Smooth muscle cell (in vitro differentiated cells): ENCODE data around the gene DCAF11. TPM values are rescaled to one million over a fixed set of nuclear protein-coding genes. Genes with fewer than 3 reads are reported as not detected.

Experiments
- DNase-seq: peaks from one replicate; lab custom pipeline; 2025; ENCODE audit not compliant: unreplicated experiment; lab: John Stamatoyannopoulos, UW
- H2AFZ ChIP-seq: fragments of 200-600 bp; sonication (generic); 2 replicates; pipeline ENCODE4 v1.6.0; 2016; ENCODE audit warnings: antibody characterized with exemption, low read depth, mild to moderate bottlenecking
- H3F3A ChIP-seq: fragments of 200-600 bp; sonication (generic); 2 replicates; pipeline ENCODE4 v1.6.0; 2017; ENCODE audit warnings: antibody characterized with exemption, low read depth
- H3K27ac ChIP-seq: fragments of 200-600 bp; sonication (generic); 2 replicates; pipeline ENCODE4 v1.5.1; 2016; ENCODE audit warnings: low read depth, mild to moderate bottlenecking
- H3K27me3 ChIP-seq: fragments of 200-600 bp; sonication (generic); 2 replicates; pipeline ENCODE4 v1.6.1; 2016; ENCODE audit warnings: low read depth, mild to moderate bottlenecking
- H3K36me3 ChIP-seq: fragments of 200-600 bp; sonication (generic); 2 replicates; pipeline ENCODE4 v1.5.1; 2016; ENCODE audit warnings: low read depth
- H3K4me1 ChIP-seq: fragments of 200-600 bp; sonication (generic); 2 replicates; pipeline ENCODE4 v1.5.1; 2016; ENCODE audit warnings: low read depth
- H3K4me2 ChIP-seq: fragments of 200-600 bp; sonication (generic); 2 replicates; pipeline ENCODE4 v1.6.0; 2016; ENCODE audit warnings: mild to moderate bottlenecking
- H3K4me3 ChIP-seq: fragments of 200-600 bp; sonication (generic); 2 replicates; pipeline ENCODE4 v1.5.1; 2016; ENCODE audit warnings: mild to moderate bottlenecking
- H3K79me2 ChIP-seq: fragments of 200-600 bp; sonication (generic); 2 replicates; pipeline ENCODE4 v1.6.0; 2016; ENCODE audit warnings: low read depth, mild to moderate bottlenecking
- H3K9ac ChIP-seq: fragments of 200-600 bp; sonication (generic); 2 replicates; pipeline ENCODE4 v1.6.0; 2016; ENCODE audit warnings: low read depth
- H3K9me3 ChIP-seq: fragments of 200-600 bp; sonication (generic); replicated peaks from 2 replicates; pipeline ENCODE4 v1.5.1; 2016; ENCODE audit warnings: low read depth
- H4K20me1 ChIP-seq: fragments of 200-600 bp; sonication (generic); 2 replicates; pipeline ENCODE4 v1.6.0; 2016; ENCODE audit warnings: low read depth
- CTCF ChIP-seq: fragments of 200-600 bp; sonication (generic); IDR thresholded peaks from 2 replicates; pipeline ENCODE4 v1.5.1; 2017; ENCODE audit warnings: borderline replicate concordance, mild to moderate bottlenecking, antibody characterized with exemption; ENCODE audit not compliant: insufficient read depth, poor library complexity, severe bottlenecking
- WGBS: methylation state at CpG from one replicate; pipeline ENCODE4 v1.1.7; 2016; ENCODE audit warnings: low lambda C conversion rate; 5-methylcytosine and 5-hydroxymethylcytosine counted together
- polyA plus RNA-seq: library from polyadenylated mRNA; unstranded; fragments of >200 nt; fragmentation: Nextera tagmentation; extraction: Ambion mirVana; gene quantifications from 2 replicates; pipeline ENCODE4 v1.2.1, GENCODE V29; 2016
- total RNA-seq: library from RNA; depleted of rRNA; stranded (reverse); fragments of >200 nt; gene quantifications from 2 replicates; pipeline ENCODE4 v1.2.3, GENCODE V29; 2014

DCAF11 gene
- total and polyA plus RNA-seq, 2 experiments from 2014 or later: 39.3 to 43.6 TPM

DNA sequence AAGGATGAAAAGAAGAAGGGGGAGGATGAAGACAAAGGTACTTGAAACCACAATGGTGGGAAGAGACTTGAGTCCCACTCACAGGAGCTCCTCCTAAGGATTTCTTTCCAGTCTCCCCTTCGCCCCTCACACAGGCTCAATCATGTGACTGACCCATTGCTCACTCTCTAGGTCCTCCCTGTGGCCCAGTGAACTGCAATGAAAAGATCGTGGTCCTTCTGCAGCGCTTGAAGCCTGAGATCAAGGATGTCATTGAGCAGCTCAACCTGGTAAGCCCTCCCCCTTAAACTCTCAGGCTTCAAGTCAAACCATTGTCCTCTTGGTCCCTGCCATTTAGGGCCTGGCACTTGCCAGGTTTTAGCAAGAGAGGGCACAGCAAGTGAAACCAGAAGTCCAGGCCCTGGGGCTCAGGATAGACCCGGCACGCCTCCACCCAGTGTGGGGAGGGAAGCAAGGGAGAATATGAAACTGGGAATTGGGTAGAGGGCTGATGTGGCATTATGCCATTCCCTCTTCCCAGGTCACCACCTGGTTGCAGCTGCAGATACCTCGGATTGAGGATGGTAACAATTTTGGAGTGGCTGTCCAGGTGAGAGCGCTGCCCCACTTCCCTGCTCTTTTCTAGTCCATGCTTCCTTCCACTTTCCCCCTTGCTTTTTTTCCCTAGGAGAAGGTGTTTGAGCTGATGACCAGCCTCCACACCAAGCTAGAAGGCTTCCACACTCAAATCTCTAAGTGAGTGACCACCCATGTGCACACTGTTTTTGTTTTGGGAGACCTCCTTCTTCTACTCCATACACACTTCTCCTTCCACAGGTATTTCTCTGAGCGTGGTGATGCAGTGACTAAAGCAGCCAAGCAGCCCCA, 23.2 kb downstream of the DCAF11 start:
- TF ChIP-seq CTCF: no peak
- Histone ChIP-seq H3K36me3 (no peaks in the 10 kb centered on the region), H3K27ac (no peak overlapping the region), H3K4me3 (no peak overlapping the region), H3K27me3 (no peaks in the 10 kb centered on the region), H3K79me2 (peaks cover 19% of the 10 kb centered on the region), H4K20me1 (peaks cover 8% of the 10 kb centered on the region), H3K9ac (no peak overlapping the region), H2AFZ (no peak overlapping the region), H3K9me3 (no peaks in the 10 kb centered on the region), H3F3A (peaks cover 2% of the 10 kb centered on the region), H3K4me1 (peaks cover 18% of the 10 kb centered on the region), H3K4me2 (no peak overlapping the region)
- DNase-seq: no peak
- 98% methylated on average over 8 of the region's 8 CpGs for WGBS

- Histone ChIP-seq H3F3A (peaks cover 9% of the 10 kb centered on the region), H3K27me3 (no peaks in the 10 kb centered on the region)
- WGBS: 96% methylated on average over 13 of the region's 13 CpGs
Measured at GRCh38 chr14:24138396-24139271, 24.1 kb downstream of the DCAF11 start.

DNA sequence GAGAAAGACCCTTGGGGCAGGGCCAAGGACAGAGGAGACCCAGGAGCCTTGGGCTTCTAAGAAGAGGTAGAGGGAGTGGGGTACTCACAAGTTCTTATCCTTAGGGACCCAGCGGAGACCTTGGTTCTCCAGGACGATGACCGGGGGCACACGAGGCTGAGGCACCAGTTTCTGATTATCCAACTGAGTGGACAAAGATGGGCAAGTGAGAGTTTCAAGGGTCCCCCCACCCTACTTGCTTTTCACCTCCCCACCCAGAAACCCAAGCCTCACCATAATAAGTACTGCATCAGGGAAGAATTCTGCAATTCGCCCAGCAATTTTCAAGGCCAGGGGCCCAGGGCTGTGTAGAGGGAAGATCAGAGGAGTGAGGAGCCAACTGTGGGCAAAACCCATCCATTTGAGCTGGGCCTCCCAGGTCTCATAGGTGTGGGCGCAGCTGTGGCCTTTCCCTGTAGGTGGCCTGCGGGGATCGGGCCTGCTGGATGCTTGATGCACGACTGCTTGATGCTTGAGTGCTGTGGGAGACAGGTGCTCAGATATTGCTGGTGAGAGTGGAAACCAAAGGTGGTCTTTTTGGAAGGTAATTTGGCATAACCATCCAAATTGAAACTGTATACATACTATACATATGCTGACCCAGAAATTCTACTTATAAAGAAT, 24.8 kb downstream of the DCAF11 start:
- Histone ChIP-seq H3K4me3 (peak overlapping the region; percentile 66), H4K20me1 (peaks cover 8% of the 10 kb centered on the region), H3K4me1 (peaks cover 18% of the 10 kb centered on the region), H3K27me3 (no peaks in the 10 kb centered on the region), H3K36me3 (no peaks in the 10 kb centered on the region), H3K9me3 (no peaks in the 10 kb centered on the region), H3F3A (peaks cover 10% of the 10 kb centered on the region), H3K9ac (no peak overlapping the region), H3K79me2 (peaks cover 19% of the 10 kb centered on the region), H3K4me2 (peak overlapping the region; percentile 92), H3K27ac (no peak overlapping the region), H2AFZ (no peak overlapping the region)
- DNase-seq: no peak
- 95% methylated on average over 9 of the region's 9 CpGs for WGBS
- no peak for TF ChIP-seq CTCF

More at GRCh38 chr14:24138396-24139271, 24.1 kb downstream of the DCAF11 start:
- Histone ChIP-seq H3K9ac (no peak overlapping the region), H3K27ac (no peak overlapping the region), H3K4me3 (no peak overlapping the region), H3K36me3 (no peaks in the 10 kb centered on the region), H3K4me2 (no peak overlapping the region), H3K4me1 (peaks cover 18% of the 10 kb centered on the region), H4K20me1 (peaks cover 8% of the 10 kb centered on the region), H3K9me3 (no peaks in the 10 kb centered on the region), H2AFZ (no peak overlapping the region), H3K79me2 (peaks cover 19% of the 10 kb centered on the region)
- DNase-seq: no peak
- no peak for TF ChIP-seq CTCF
